ENCODE measurements around the gene DMXL2.

- no peak for TF ChIP-seq CTCF (IDR thresholded peaks at IDR 0.05; ENCODE audit: low read length)
- no peak for TF ChIP-seq EZH2 (IDR thresholded peaks at IDR 0.05; ENCODE audit: borderline replicate concordance, low read length)
Measured at GRCh38 chr15:51447855-51448621, 174.5 kb downstream of the DMXL2 start.

Measured in OCI-LY1 (cell line).